Measurements from ENCODE around the gene CD109. TPM values are rescaled to one million over a fixed set of nuclear protein-coding genes. Genes with fewer than 3 reads are reported as not detected.

The CD109 gene
- total RNA-seq, 4 donors from 2014 or later: 7.9 to 27.0 (median 19.8) TPM

GRCh38 chr6:73766040-73766439, 70.0 kb downstream of the CD109 start:
- peaks cover 0 to 19% of the 10 kb centered on the region in 2 donors for H3K36me3 ChIP-seq
- no peak for ATAC-seq

GRCh38 chr6:73768558-73768957, 72.6 kb downstream of the CD109 start:
- Histone ChIP-seq H3K27ac (no peak overlapping the region), H3K4me1 (no peaks in the 10 kb centered on the region), H3K9me3 (no peaks in the 10 kb centered on the region), H3K27me3 (no peaks in the 10 kb centered on the region), H3K4me3 (no peak overlapping the region), H3K36me3 (peaks cover 0 to 19% of the 10 kb centered on the region in 2 donors)
- ATAC-seq: no peak
- WGBS, 2 donors (ENCODE audit: low coverage in 1 of 2): 85 to 90% methylated on average over 1 of the region's 1 CpG
- TF ChIP-seq CTCF (IDR thresholded peaks at IDR 0.05): no peak
- no peak for TF ChIP-seq EP300 (IDR thresholded peaks at IDR 0.05)
- no peak for TF ChIP-seq POLR2A (IDR thresholded peaks at IDR 0.05)
- no peak for TF ChIP-seq POLR2AphosphoS5 (IDR thresholded peaks at IDR 0.05)

More at GRCh38 chr6:73766040-73766439, 70.0 kb downstream of the CD109 start:
- TF ChIP-seq CTCF (IDR thresholded peaks at IDR 0.05) (no peak), POLR2A (IDR thresholded peaks at IDR 0.05) (no peak)
- H3K27ac ChIP-seq: no peak overlapping the region
- no peaks in the 10 kb centered on the region for H3K9me3 ChIP-seq
- no peak overlapping the region for H3K4me3 ChIP-seq
- H3K4me1 ChIP-seq: no peaks in the 10 kb centered on the region
- 78 to 88% methylated on average over 1 of the region's 1 CpG for WGBS, 2 donors (ENCODE audit: low coverage in 1 of 2)
- H3K27me3 ChIP-seq: no peaks in the 10 kb centered on the region

- Histone ChIP-seq H3K36me3 (peaks cover 0 to 19% of the 10 kb centered on the region in 2 donors), H3K27me3 (no peaks in the 10 kb centered on the region), H3K4me1 (peaks cover 0 to 9% (median 0%) of the 10 kb centered on the region in 3 donors), H3K4me3 (no peak overlapping the region), H3K9me3 (no peaks in the 10 kb centered on the region), H3K27ac (no peak overlapping the region)
- no peak for TF ChIP-seq POLR2AphosphoS5 (IDR thresholded peaks at IDR 0.05)
- no peak for TF ChIP-seq POLR2A (IDR thresholded peaks at IDR 0.05)
- no peak for TF ChIP-seq CTCF (IDR thresholded peaks at IDR 0.05)
- no peak for TF ChIP-seq EP300 (IDR thresholded peaks at IDR 0.05)
- no peak for ATAC-seq
- WGBS, 2 donors (ENCODE audit: low coverage in 1 of 2): 71 to 100% methylated on average over 1 of the region's 1 CpG
These were observed 74.0 kb downstream of the CD109 start for GRCh38 chr6:73769976-73770375.

- ATAC-seq: peak; percentile 70
- WGBS, 2 donors (ENCODE audit: low coverage in 1 of 2): 0% methylated on average over 1 of the region's 1 CpG; no CpG with 5 or more reads in 1 of the 2 donors
These were observed 78.3 kb downstream of the CD109 start for GRCh38 chr6:73774311-73774774.

More at GRCh38 chr6:73774311-73774774, 78.3 kb downstream of the CD109 start:
- Histone ChIP-seq H3K27ac (peak overlapping the region in 1 of 4 donors; percentile 19), H3K4me1 (peaks cover 0 to 18% (median 0%) of the 10 kb centered on the region in 3 donors), H3K36me3 (peaks cover 0 to 10% of the 10 kb centered on the region in 2 donors), H3K9me3 (no peaks in the 10 kb centered on the region), H3K27me3 (no peaks in the 10 kb centered on the region), H3K4me3 (no peak overlapping the region)
- TF ChIP-seq CTCF (IDR thresholded peaks at IDR 0.05): no peak
- TF ChIP-seq POLR2A (IDR thresholded peaks at IDR 0.05): no peak
- TF ChIP-seq EP300 (IDR thresholded peaks at IDR 0.05): no peak

All from gastroesophageal sphincter (tissue), 4 donors.